ENCODE measurements around the gene APH1B.

APH1B gene

GRCh38 chr15:63353261-63353660, 75.9 kb downstream of the APH1B start:
- no peak for DNase-seq (ENCODE audit: low read depth)

GRCh38 chr15:63353887-63354286, 76.5 kb downstream of the APH1B start:
- no peak for DNase-seq (ENCODE audit: low read depth)

GRCh38 chr15:63354821-63355650, 77.6 kb downstream of the APH1B start:
- DNase-seq (ENCODE audit: low read depth) = no peak

- no peak for DNase-seq (ENCODE audit: low read depth)
Observed at GRCh38 chr15:63357061-63357460, 79.7 kb downstream of the APH1B start.

- DNase-seq (ENCODE audit: low read depth) = no peak
Observed at GRCh38 chr15:63357731-63358130, 80.3 kb downstream of the APH1B start.

GRCh38 chr15:63358241-63359029, 81.0 kb downstream of the APH1B start:
- no peak for DNase-seq (ENCODE audit: low read depth)
